Measurements from ENCODE around the gene STOML2.

Gene STOML2

DNA sequence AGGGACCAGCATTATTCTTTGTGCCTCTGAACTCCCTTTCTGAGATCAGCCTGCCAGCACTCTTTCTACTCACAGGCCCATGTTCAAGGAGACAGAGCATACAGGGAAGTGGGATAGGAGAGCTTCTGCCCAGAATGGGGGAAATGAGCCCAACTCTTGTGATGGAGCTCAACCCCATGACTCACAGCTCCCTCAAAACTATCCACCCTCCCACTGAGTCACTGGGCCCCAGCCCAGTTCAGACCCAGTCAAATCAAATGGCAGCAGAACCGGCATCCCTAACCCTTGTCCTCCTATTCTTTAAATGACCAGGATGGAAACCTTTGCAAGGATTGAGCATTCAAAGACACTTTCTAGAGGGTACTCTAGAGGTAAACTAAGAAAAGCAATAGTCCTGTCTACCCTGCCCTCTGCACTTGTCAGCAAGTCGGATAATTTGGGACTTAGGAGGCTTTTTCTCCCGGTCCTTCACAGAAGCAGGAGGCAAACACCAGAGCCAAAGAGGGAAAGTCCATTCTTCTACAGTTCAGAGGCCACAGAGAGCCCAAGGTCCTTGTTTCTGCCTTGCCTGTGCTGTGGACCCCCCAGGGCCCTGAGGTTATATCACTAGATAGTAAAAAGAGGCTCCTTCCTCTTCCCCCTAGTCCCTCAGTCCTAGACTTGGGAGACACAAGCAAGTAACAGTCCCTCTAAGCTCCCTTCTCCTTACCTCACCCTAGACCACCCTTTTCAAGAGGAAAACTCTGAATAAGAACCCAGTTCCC, 9.5 kb upstream of the STOML2 start:
- peak overlapping the region; percentile 47 for H3K4me3 ChIP-seq (replicated peaks; ENCODE audit: low read depth, low read length)
- TF ChIP-seq CTCF (IDR thresholded peaks at IDR 0.05; ENCODE audit: low read length, missing control alignments) = no peak
- DNase-seq (ENCODE audit: low read depth) = peak; percentile 67

DNA sequence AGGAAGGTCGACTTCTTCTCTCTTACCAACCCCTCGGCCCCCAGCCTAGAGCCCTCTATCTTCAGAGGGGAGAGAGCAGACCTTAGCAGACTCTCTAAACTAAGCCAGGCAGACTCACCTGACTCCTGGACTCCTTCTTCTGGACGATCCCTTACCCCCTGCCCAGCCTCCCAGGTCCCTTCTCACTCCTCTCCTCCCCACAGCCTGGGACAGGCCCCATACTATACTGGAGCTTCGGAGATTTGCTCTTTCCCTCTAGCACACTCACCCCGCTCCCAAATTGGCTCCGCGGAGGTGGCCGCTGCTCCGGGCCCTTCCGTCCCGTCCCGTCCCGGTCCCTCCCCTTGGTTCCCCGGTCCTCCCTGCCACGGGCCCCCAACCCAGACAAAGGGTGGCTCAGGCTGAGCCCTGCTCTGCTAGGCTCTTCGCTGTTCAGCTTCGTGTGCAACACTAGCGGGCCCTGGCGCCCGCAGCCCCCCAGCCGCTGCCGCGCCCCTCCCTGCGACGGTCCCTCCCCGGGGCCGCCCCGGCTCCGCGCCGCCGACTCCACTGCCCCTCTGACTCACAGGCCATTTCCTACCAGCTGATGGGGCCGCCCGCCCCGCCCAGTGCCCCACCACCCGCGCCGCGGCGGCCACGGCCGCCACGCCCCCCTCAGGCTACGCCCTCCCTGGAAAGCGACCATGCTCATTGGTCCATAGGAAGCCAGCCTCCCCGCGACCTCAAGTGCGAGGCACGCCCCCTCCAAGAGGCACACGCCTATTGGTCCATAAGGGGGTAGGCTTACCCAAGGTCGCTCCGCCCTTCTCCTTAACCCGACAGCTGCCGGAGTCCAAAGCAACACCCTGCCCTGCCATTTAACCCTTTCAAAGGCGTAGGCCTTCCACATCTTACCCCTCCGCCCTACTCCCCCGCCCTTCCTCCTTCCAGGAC, 8.3 kb upstream of the STOML2 start:
- no peak for TF ChIP-seq CTCF (IDR thresholded peaks at IDR 0.05; ENCODE audit: low read length, missing control alignments)

DNA sequence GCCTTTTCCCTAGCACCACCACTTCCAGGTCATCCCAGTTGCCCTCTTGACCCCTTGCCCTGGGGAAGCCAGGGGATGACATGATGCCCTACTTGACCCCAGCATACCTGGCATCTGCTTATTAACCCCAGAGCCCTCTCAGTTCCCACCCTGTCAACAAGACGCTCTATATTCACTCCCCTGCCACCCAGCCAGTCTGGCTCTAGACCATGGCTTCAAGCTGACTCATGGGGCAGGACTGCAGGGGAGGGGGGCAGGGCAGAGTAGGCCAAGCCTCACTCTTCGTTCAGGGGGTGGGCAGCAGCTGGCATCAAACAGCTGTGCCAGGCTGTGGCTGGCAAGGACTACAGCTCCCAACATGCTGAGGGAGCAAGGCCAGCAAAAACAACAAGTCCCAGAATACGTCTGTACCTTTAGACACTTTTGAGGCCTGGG, 7.4 kb upstream of the STOML2 start:
- DNase-seq (ENCODE audit: low read depth) = peak; percentile 42
- no peak for TF ChIP-seq CTCF (IDR thresholded peaks at IDR 0.05; ENCODE audit: low read length, missing control alignments)
- H3K4me3 ChIP-seq (replicated peaks; ENCODE audit: low read depth, low read length) = peak overlapping the region; percentile 86

More for the DNA sequence above, 8.3 kb upstream of the STOML2 start:
- peak; percentile 99 for DNase-seq (ENCODE audit: low read depth)
- peak overlapping the region; percentile 86 for H3K4me3 ChIP-seq (replicated peaks; ENCODE audit: low read depth, low read length)

GRCh38 chr9:35108946-35109575, 6.1 kb upstream of the STOML2 start:
- no peak for DNase-seq (ENCODE audit: low read depth)
- no peak for TF ChIP-seq CTCF (IDR thresholded peaks at IDR 0.05; ENCODE audit: low read length, missing control alignments)
- no peak overlapping the region for H3K4me3 ChIP-seq (replicated peaks; ENCODE audit: low read depth, low read length)

DNA sequence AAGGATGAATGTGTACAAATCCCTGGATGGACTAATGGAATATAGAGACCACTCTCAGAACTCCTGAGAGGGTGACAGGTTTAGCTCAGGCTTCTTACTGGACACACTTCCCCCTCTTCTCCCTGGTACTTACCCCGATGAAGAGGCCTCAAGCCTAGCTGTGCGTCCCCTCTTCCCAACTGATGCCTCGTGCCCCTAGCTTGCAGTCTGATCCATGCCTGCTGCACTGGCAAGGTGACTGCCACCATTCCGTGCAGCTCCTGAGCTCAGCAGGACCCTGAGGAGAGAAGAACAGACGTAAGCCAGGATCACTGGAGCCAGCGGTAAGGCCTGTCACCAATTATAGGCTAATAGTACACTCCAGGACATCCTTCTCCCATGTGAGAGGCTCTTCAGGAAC, 5.5 kb upstream of the STOML2 start:
- H3K4me3 ChIP-seq (replicated peaks; ENCODE audit: low read depth, low read length) = no peak overlapping the region
- no peak for TF ChIP-seq CTCF (IDR thresholded peaks at IDR 0.05; ENCODE audit: low read length, missing control alignments)
- no peak for DNase-seq (ENCODE audit: low read depth)

DNA sequence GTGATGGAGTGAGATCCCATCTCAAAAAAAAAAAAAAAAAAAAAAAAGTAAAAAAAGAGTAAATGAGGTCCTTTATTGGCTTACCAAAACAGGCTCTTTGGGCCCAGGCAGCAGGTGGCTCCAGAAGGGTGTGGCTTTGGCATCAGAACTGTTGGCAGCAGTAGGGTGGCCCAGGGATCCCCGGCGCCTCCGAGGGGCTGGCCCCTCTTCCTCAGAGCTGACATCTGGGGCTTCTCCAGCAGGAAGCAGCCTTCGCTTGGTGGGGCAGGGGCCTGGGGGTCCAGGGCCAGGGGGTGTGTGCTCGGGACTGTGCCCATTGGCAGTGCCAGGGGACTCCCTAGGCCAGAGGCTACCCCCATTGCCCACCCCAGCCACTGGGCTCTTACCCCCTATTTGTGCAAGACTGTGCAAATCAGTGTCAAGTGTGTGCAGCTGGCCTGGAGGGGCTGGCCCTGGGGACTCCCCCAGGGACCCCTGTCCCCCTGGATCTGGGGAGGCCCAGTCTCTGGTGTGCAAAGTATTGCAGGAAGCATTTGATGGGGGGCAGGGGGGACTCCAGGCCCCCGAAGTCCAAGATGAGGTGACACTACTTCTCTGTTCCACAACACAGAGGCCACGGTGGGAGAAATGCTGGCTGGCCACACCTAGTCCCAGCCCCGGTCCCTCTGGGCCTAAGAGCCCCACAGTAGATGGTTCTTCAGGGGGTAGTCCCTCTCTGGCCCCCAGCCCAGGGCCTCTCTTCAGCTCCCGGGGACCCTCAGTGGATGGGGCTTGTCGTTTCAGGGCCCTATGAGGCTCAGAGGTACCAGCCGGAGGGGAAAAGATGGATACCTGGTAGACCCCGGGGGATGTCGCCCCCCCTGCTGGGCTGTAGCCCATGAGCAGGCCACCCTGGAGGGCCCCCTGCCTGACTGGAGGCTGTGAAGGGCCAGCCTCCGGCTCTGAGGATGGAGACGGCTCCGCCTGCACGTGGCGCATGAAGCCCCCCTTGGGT, 4.7 kb upstream of the STOML2 start:
- H3K4me3 ChIP-seq (replicated peaks; ENCODE audit: low read depth, low read length) = no peak overlapping the region
- no peak for TF ChIP-seq CTCF (IDR thresholded peaks at IDR 0.05; ENCODE audit: low read length, missing control alignments)

More for the DNA sequence above, 4.7 kb upstream of the STOML2 start:
- DNase-seq (ENCODE audit: low read depth) = no peak

All from fibroblast of pulmonary artery (primary cell).